Kidney (tissue), 14 donors: ENCODE results near the gene CCDC197. TPM values are rescaled to one million over a fixed set of nuclear protein-coding genes. Genes with fewer than 3 reads are reported as not detected.

Experiments
- DNase-seq, 5 donors: peaks; one replicate each; pipeline ENCODE4 v3.0.0-alpha.2; 2013 to 2020
- FAIRE-seq: peaks from 2 replicates; lab custom pipeline; 2012; peaks lifted over from hg19 to GRCh38; lab: Jason Lieb, UNC
- H3K27ac ChIP-seq, 2 donors: one replicate each; pipeline ENCODE4 v1.7.0; 2013; ENCODE audit warnings: low read depth in 2 of 2, low read length in 2 of 2, inconsistent platforms in 1 of 2
- H3K27me3 ChIP-seq: one replicate; pipeline ENCODE4 v1.7.1; 2013; ENCODE audit warnings: low read length, inconsistent platforms; ENCODE audit not compliant: control insufficient read depth, insufficient read depth
- H3K36me3 ChIP-seq, 3 donors: one replicate each; pipeline versions ENCODE4 v1.7.0 to v1.7.1; 2013; ENCODE audit warnings: low read length in 3 of 3, control low read depth in 1 of 3, inconsistent platforms in 1 of 3; ENCODE audit not compliant: insufficient read depth in 3 of 3, control insufficient read depth in 2 of 3
- H3K4me1 ChIP-seq, 3 donors: one replicate each; pipeline versions ENCODE4 v1.7.0 to v1.7.1; 2013; ENCODE audit warnings: low read length in 3 of 3, inconsistent platforms in 1 of 3, low read depth in 1 of 3; ENCODE audit not compliant: control insufficient read depth in 2 of 3, insufficient read depth in 2 of 3
- H3K4me3 ChIP-seq, 3 donors: one replicate each; pipeline versions ENCODE4 v1.7.0 to v1.8.1; 2013; ENCODE audit warnings: low read length in 3 of 3, control low read depth in 1 of 3, inconsistent platforms in 1 of 3
- H3K9ac ChIP-seq, 3 donors: one replicate each; pipeline versions ENCODE4 v1.7.0 to v1.7.1; 2013; ENCODE audit warnings: low read length in 3 of 3, control low read depth in 1 of 3, inconsistent platforms in 1 of 3
- H3K9me3 ChIP-seq, 3 donors: one replicate each; pipeline versions ENCODE4 v1.7.0 to v1.7.1; 2013; ENCODE audit warnings: low read length in 3 of 3, control low read depth in 1 of 3, inconsistent platforms in 1 of 3; ENCODE audit not compliant: control insufficient read depth in 2 of 3, insufficient read depth in 1 of 3
- CTCF ChIP-seq: IDR thresholded peaks from 3 replicates; pipeline ENCODE4 v1.5.1; 2012; ENCODE audit warnings: mild to moderate bottlenecking, moderate library complexity, borderline replicate concordance; ENCODE audit not compliant: insufficient read depth; ENCODE audit errors: extremely low read depth
- intact Hi-C: fragments of 100-400 bp; cut with DNase I; formaldehyde crosslinking; loops from one replicate; pipeline ENCODE4 v1.11.1; 2022
- polyA plus RNA-seq: library from polyadenylated mRNA; stranded (reverse); fragments of 350-450 nt; fragmentation: Illumina TruSeq; extraction: RNeasy Lipid Tissue Mini Kit (QIAGEN cat#74804); gene quantifications from one replicate; pipeline ENCODE4 v1.2.3, GENCODE V29; 2014; ENCODE audit warnings: low read depth, low replicate concordance; ENCODE audit not compliant: insufficient read depth
- total RNA-seq: library from RNA; stranded (reverse); fragmentation: NEBNext Ultra II Directional; extraction: Animal tissue kit (Norgen Biotek cat#: 25700); gene quantifications from one replicate; pipeline ENCODE4 v1.2.1, GENCODE V29; 2021
- donor health status: control.
- donor health status: control.
- donor health status: control.
- donor health status: control.
- donor health status: control.
- donor health status: DM: yes; HTN: yes; CAD: no.
- donor health status: Normal renal cell carcinoma (clear cell type).

CCDC197 gene
- total and polyA plus RNA-seq, 2 donors from 2014 or later: not detected

GRCh38 chr14:93970965-93971634 is 26.0 kb upstream of the CCDC197 start:
- Histone ChIP-seq H3K27ac (no peak overlapping the region), H3K36me3 (no peaks in the 10 kb centered on the region), H3K4me3 (peak overlapping the region in 2 of 3 donors; percentile 53 to 59), H3K27me3 (no peaks in the 10 kb centered on the region), H3K4me1 (peaks cover 0 to 9% (median 0%) of the 10 kb centered on the region in 3 donors), H3K9ac (no peak overlapping the region), H3K9me3 (no peaks in the 10 kb centered on the region)
- TF ChIP-seq CTCF: no peak
- peak in 3 of 5 donors; percentile 21 to 50 (median 47) for DNase-seq
- FAIRE-seq: no peak
- intact Hi-C loops: no loop called here

DNA sequence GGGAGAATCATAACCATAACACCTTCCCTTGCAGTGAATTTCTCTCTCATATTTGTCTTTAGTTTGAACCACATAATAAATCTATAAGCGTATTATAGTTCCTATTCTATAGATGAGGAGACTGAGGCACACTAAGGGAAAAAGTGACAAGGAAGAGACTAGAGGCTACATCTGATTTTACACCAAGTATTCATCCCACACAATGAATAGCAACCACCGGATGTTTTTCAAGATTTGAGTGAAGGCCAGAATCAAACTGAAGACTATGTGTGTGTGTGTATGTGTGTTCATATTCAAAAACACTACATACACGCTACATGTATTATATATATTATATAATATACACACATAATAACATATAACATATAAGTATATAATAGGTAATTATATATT is 25.5 kb upstream of the CCDC197 start:
- H3K27me3 ChIP-seq: no peaks in the 10 kb centered on the region
- intact Hi-C loops: no loop called here
- no peaks in the 10 kb centered on the region for H3K9me3 ChIP-seq
- H3K27ac ChIP-seq: no peak overlapping the region
- H3K4me1 ChIP-seq: peaks cover 0 to 9% (median 0%) of the 10 kb centered on the region in 3 donors
- DNase-seq (no peak), FAIRE-seq (no peak)
- no peak for TF ChIP-seq CTCF
- H3K4me3 ChIP-seq: no peak overlapping the region
- H3K36me3 ChIP-seq: no peaks in the 10 kb centered on the region
- H3K9ac ChIP-seq: no peak overlapping the region

GRCh38 chr14:93972618-93973205 is 24.4 kb upstream of the CCDC197 start:
- no peak overlapping the region for H3K27ac ChIP-seq
- FAIRE-seq: no peak

More at GRCh38 chr14:93972618-93973205, 24.4 kb upstream of the CCDC197 start:
- no peaks in the 10 kb centered on the region for H3K27me3 ChIP-seq
- intact Hi-C loops: no loop called here
- H3K9ac ChIP-seq: no peak overlapping the region
- no peak for DNase-seq
- TF ChIP-seq CTCF: no peak
- no peaks in the 10 kb centered on the region for H3K9me3 ChIP-seq
- H3K36me3 ChIP-seq: no peaks in the 10 kb centered on the region
- H3K4me3 ChIP-seq: no peak overlapping the region
- H3K4me1 ChIP-seq: peaks cover 0 to 7% (median 0%) of the 10 kb centered on the region in 3 donors
